CD8-positive, alpha-beta memory T cell (primary cell): ENCODE measurements around the gene NOM1. TPM values are rescaled to one million over a fixed set of nuclear protein-coding genes. Genes with fewer than 3 reads are reported as not detected.

Source experiments
- CTCF ChIA-PET: fragments of 350-600 bp; sonication (Branson Sonifier 250); formaldehyde crosslinking; loops from one replicate; lab custom pipeline; 2021; ENCODE audit warnings: antibody characterized with exemption; lab: Charles Lee
- POLR2A ChIA-PET: fragments of 350-600 bp; sonication (Branson Sonifier 250); formaldehyde crosslinking; loops from one replicate; lab custom pipeline; 2021; ENCODE audit warnings: antibody characterized with exemption; lab: Charles Lee
- DNase-seq, 5 donors: peaks; one replicate each; pipeline versions ENCODE4 v3.0.0 to v3.0.0-alpha.2; 2020 to 2022; ENCODE audit warnings: mixed read lengths in 1 of 5
- H3K27ac ChIP-seq: one replicate; pipeline ENCODE4 v1.7.0; 2013; ENCODE audit warnings: low read depth, mild to moderate bottlenecking, low read length, moderate library complexity
- H3K27me3 ChIP-seq: 2 replicates; pipeline ENCODE4 v1.7.0; 2013; ENCODE audit warnings: low read length, mild to moderate bottlenecking; ENCODE audit not compliant: insufficient read depth, poor library complexity, severe bottlenecking
- H3K36me3 ChIP-seq: 2 replicates; pipeline ENCODE4 v1.7.0; 2013; ENCODE audit warnings: mild to moderate bottlenecking, low read length, moderate library complexity; ENCODE audit not compliant: insufficient read depth
- H3K4me1 ChIP-seq: 2 replicates; pipeline ENCODE4 v1.7.0; 2013; ENCODE audit warnings: mild to moderate bottlenecking, low read length, moderate library complexity; ENCODE audit not compliant: insufficient read depth
- H3K4me3 ChIP-seq: 2 replicates; pipeline ENCODE4 v1.7.0; 2013; ENCODE audit warnings: mild to moderate bottlenecking, low read length
- H3K9me3 ChIP-seq: 2 replicates; pipeline ENCODE4 v1.7.0; 2013; ENCODE audit warnings: mild to moderate bottlenecking, low read length
- H3K27ac Mint-ChIP-seq, 8 donors: one replicate each; pipeline ENCODE4 v1.8.0; 2020 to 2021; ENCODE audit warnings: mixed read lengths in 8 of 8, mild to moderate bottlenecking in 6 of 8, inconsistent platforms in 3 of 8, moderate library complexity in 3 of 8
- H3K27me3 Mint-ChIP-seq, 2 donors: one replicate each; pipeline ENCODE4 v1.8.0; 2020 to 2021; ENCODE audit warnings: mixed read lengths in 2 of 2, mild to moderate bottlenecking in 1 of 2, moderate library complexity in 1 of 2
- H3K36me3 Mint-ChIP-seq, 3 donors: one replicate each; pipeline ENCODE4 v1.8.0; 2020 to 2021; ENCODE audit warnings: mixed read lengths in 3 of 3, inconsistent platforms in 1 of 3, mild to moderate bottlenecking in 1 of 3
- H3K4me1 Mint-ChIP-seq, 3 donors: one replicate each; pipeline ENCODE4 v1.8.0; 2020 to 2021; ENCODE audit warnings: mixed read lengths in 3 of 3, inconsistent platforms in 1 of 3, mild to moderate bottlenecking in 1 of 3
- H3K4me3 Mint-ChIP-seq, 7 donors: one replicate each; pipeline ENCODE4 v1.8.0; 2020 to 2021; ENCODE audit warnings: mixed read lengths in 7 of 7, mild to moderate bottlenecking in 6 of 7, moderate library complexity in 4 of 7, inconsistent platforms in 2 of 7
- H3K9me3 Mint-ChIP-seq, 5 donors: one replicate each; pipeline ENCODE4 v1.8.0; 2020 to 2022; ENCODE audit warnings: mixed read lengths in 5 of 5, mild to moderate bottlenecking in 3 of 5, moderate library complexity in 2 of 5, inconsistent platforms in 1 of 5
- polyA plus RNA-seq: library from polyadenylated mRNA; unstranded; fragments of 300-500 nt; fragmentation: Illumina TruSeq; gene quantifications from one replicate; pipeline ENCODE4 v1.2.3, GENCODE V29; 2021
- total RNA-seq, 2 experiments: library from RNA; stranded (reverse); gene quantifications; one replicate each; pipeline ENCODE4 v1.2.3, GENCODE V29; 2021

Gene NOM1
- total and polyA plus RNA-seq, 3 experiments from 2014 or later = 9.8 to 34.3 (median 34.2) TPM

DNA sequence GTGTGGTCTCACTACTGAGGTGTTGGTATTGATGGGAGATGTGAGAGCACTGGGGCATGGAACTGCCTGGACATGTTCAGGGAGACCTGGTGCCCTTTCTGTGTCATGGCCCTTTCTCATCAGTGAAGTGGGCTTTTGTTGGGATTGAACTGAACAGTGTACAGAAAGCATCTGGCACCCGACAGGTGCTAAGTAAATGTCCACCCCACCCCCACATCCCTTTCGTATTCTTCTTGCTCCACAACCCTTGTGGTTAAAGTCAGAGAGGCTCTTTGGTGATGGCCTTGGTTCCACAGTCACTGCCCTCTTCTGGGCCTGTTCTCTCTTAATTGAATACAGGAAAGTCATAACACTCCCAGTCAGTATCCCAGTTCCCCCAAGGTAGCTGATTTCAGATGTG is 5.4 kb downstream of the NOM1 start:
- no peaks in the 10 kb centered on the region for H3K27me3 Mint-ChIP-seq
- H3K4me3 Mint-ChIP-seq = peak overlapping the region in 1 of 7 donors; percentile 54
- H3K27ac Mint-ChIP-seq = no peak overlapping the region
- DNase-seq = no peak
- POLR2A ChIA-PET = no interaction called here
- H3K9me3 Mint-ChIP-seq = no peaks in the 10 kb centered on the region
- H3K27ac ChIP-seq = no peak overlapping the region
- no peak overlapping the region for H3K4me3 ChIP-seq
- no peaks in the 10 kb centered on the region for H3K27me3 ChIP-seq
- H3K9me3 ChIP-seq = no peaks in the 10 kb centered on the region
- peaks cover 0 to 71% (median 27%) of the 10 kb centered on the region in 3 donors for H3K36me3 Mint-ChIP-seq
- peaks cover 26 to 42% (median 27%) of the 10 kb centered on the region in 3 donors for H3K4me1 Mint-ChIP-seq
- CTCF ChIA-PET = no interaction called here
- peaks cover 39% of the 10 kb centered on the region for H3K36me3 ChIP-seq
- peaks cover 21% of the 10 kb centered on the region for H3K4me1 ChIP-seq

GRCh38 chr7:156956727-156957126 is 7.2 kb downstream of the NOM1 start:
- H3K4me1 ChIP-seq = peaks cover 4% of the 10 kb centered on the region
- Mint-ChIP-seq H3K4me3 (no peak overlapping the region), H3K36me3 (peaks cover 6 to 86% (median 41%) of the 10 kb centered on the region in 3 donors), H3K27ac (no peak overlapping the region), H3K27me3 (no peaks in the 10 kb centered on the region), H3K9me3 (no peaks in the 10 kb centered on the region), H3K4me1 (peaks cover 9 to 24% (median 14%) of the 10 kb centered on the region in 3 donors)
- H3K4me3 ChIP-seq = no peak overlapping the region
- POLR2A ChIA-PET = no interaction called here
- H3K27ac ChIP-seq = no peak overlapping the region
- no peak for DNase-seq
- CTCF ChIA-PET = no interaction called here
- no peaks in the 10 kb centered on the region for H3K27me3 ChIP-seq
- H3K9me3 ChIP-seq = no peaks in the 10 kb centered on the region
- H3K36me3 ChIP-seq = peaks cover 54% of the 10 kb centered on the region

DNA sequence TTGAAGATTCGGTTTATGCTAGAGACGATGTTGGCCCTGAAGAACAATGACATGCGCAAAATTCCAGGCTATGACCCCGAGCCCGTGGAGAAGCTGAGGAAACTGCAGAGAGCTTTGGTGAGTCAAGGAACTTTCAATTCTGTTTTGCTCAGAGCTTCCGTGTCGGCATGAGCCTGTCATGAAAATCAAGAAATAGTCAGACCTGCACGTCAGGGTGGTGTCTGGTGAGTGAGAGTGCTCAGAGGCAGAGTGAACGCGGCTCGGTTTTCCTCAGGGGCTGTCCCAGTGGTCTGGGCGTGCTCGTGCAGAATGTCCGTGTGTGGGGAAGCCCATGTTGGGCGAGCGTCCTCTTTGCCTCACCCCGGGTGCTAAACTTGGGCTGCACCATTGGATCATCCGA is 12.6 kb downstream of the NOM1 start:
- no peaks in the 10 kb centered on the region for H3K4me1 ChIP-seq
- H3K27me3 Mint-ChIP-seq = no peaks in the 10 kb centered on the region
- H3K27me3 ChIP-seq = no peaks in the 10 kb centered on the region
- no peak overlapping the region for H3K4me3 Mint-ChIP-seq
- H3K9me3 ChIP-seq = no peaks in the 10 kb centered on the region
- no peaks in the 10 kb centered on the region for H3K9me3 Mint-ChIP-seq
- ChIA-PET POLR2A (no interaction called here), CTCF (no interaction called here)
- H3K36me3 Mint-ChIP-seq = peaks cover 14 to 91% (median 46%) of the 10 kb centered on the region in 3 donors
- H3K4me3 ChIP-seq = no peak overlapping the region
- peaks cover 61% of the 10 kb centered on the region for H3K36me3 ChIP-seq
- peaks cover 0 to 2% (median 0%) of the 10 kb centered on the region in 3 donors for H3K4me1 Mint-ChIP-seq
- no peak overlapping the region for H3K27ac ChIP-seq
- no peak for DNase-seq
- H3K27ac Mint-ChIP-seq = no peak overlapping the region

DNA sequence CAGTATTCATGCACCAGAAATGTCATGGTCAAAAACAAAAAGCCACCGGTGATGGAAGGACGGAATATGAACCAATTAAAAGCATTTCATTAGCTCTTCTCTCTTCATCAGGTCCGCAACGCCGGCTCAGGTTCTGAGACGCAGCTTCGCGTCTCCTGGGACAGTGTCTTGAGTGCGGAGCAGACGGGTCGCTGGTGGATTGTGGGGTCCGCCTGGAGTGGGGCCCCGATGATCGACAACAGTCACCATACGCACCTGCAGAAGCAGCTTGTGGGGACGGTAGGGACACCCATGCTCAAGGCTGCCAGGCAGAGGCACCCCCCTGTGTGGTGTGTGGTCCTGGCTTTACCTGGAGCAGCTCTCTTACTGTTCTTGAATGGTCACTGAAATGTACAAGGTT is 13.4 kb downstream of the NOM1 start:
- Mint-ChIP-seq H3K4me1 (peaks cover 0 to 2% (median 0%) of the 10 kb centered on the region in 3 donors), H3K36me3 (peaks cover 14 to 95% (median 48%) of the 10 kb centered on the region in 3 donors), H3K27ac (no peak overlapping the region), H3K9me3 (no peaks in the 10 kb centered on the region), H3K4me3 (no peak overlapping the region), H3K27me3 (no peaks in the 10 kb centered on the region)
- Histone ChIP-seq H3K9me3 (no peaks in the 10 kb centered on the region), H3K4me1 (no peaks in the 10 kb centered on the region), H3K27ac (no peak overlapping the region), H3K36me3 (peaks cover 61% of the 10 kb centered on the region), H3K4me3 (no peak overlapping the region), H3K27me3 (no peaks in the 10 kb centered on the region)
- DNase-seq = no peak
- ChIA-PET CTCF (no interaction called here), POLR2A (no interaction called here)

GRCh38 chr7:156963472-156963871 is 14.0 kb downstream of the NOM1 start:
- H3K36me3 ChIP-seq = peaks cover 60% of the 10 kb centered on the region
- no peak for DNase-seq
- no peak overlapping the region for H3K27ac Mint-ChIP-seq
- ChIA-PET POLR2A (no interaction called here), CTCF (no interaction called here)
- H3K4me3 ChIP-seq = no peak overlapping the region
- H3K4me3 Mint-ChIP-seq = no peak overlapping the region
- no peaks in the 10 kb centered on the region for H3K27me3 ChIP-seq
- H3K36me3 Mint-ChIP-seq = peaks cover 14 to 95% (median 45%) of the 10 kb centered on the region in 3 donors
- H3K27me3 Mint-ChIP-seq = no peaks in the 10 kb centered on the region
- no peaks in the 10 kb centered on the region for H3K4me1 ChIP-seq
- no peaks in the 10 kb centered on the region for H3K9me3 ChIP-seq
- no peak overlapping the region for H3K27ac ChIP-seq
- H3K4me1 Mint-ChIP-seq = peaks cover 0 to 2% (median 0%) of the 10 kb centered on the region in 3 donors
- no peaks in the 10 kb centered on the region for H3K9me3 Mint-ChIP-seq

GRCh38 chr7:156964971-156965370 is 15.5 kb downstream of the NOM1 start:
- H3K9me3 ChIP-seq = no peaks in the 10 kb centered on the region
- no peaks in the 10 kb centered on the region for H3K4me1 ChIP-seq
- ChIA-PET POLR2A (no interaction called here), CTCF (interaction anchor here (0.8 to 1.0 kb wide), 2 partner anchors 90 to 192 kb away, joined by 3 read pairs; no protein-coding TSS in a partner anchor)
- H3K36me3 ChIP-seq = peaks cover 50% of the 10 kb centered on the region
- H3K4me3 ChIP-seq = no peak overlapping the region
- Mint-ChIP-seq H3K4me3 (no peak overlapping the region), H3K9me3 (no peaks in the 10 kb centered on the region), H3K36me3 (peaks cover 14 to 93% (median 43%) of the 10 kb centered on the region in 3 donors), H3K27ac (no peak overlapping the region), H3K27me3 (no peaks in the 10 kb centered on the region), H3K4me1 (peaks cover 0 to 2% (median 0%) of the 10 kb centered on the region in 3 donors)
- DNase-seq = no peak
- H3K27ac ChIP-seq = no peak overlapping the region
- H3K27me3 ChIP-seq = no peaks in the 10 kb centered on the region

DNA sequence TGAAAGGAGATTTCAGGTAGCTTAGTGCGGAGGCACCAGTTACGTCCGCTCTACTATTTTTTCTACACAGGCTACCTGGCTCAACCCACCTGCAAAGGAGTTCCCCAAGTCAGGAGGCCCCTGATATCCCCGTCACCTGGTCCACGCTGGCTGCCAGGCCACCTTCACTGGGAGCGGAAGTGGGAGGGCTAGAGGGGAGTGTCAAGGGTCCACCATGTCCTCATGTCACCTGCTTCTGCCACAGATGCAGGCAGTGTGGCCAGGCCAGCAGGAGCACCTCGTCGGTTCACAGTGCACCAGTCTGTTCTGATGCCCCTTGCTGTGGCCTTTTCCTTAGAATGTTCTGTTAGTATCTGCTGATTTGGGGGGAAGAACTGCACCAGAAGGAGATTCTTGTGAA is 16.9 kb downstream of the NOM1 start:
- Histone ChIP-seq H3K36me3 (peaks cover 37% of the 10 kb centered on the region), H3K4me1 (no peaks in the 10 kb centered on the region), H3K4me3 (no peak overlapping the region), H3K27ac (no peak overlapping the region), H3K9me3 (no peaks in the 10 kb centered on the region), H3K27me3 (no peaks in the 10 kb centered on the region)
- no peak for DNase-seq
- Mint-ChIP-seq H3K27me3 (no peaks in the 10 kb centered on the region), H3K36me3 (peaks cover 11 to 87% (median 32%) of the 10 kb centered on the region in 3 donors), H3K4me3 (no peak overlapping the region), H3K4me1 (no peaks in the 10 kb centered on the region), H3K9me3 (no peaks in the 10 kb centered on the region), H3K27ac (no peak overlapping the region)
- CTCF ChIA-PET = no interaction called here
- POLR2A ChIA-PET = interaction anchor here (0.6 kb wide), 1 partner anchor 350 kb away, joined by 6 read pairs; no protein-coding TSS in a partner anchor

DNA sequence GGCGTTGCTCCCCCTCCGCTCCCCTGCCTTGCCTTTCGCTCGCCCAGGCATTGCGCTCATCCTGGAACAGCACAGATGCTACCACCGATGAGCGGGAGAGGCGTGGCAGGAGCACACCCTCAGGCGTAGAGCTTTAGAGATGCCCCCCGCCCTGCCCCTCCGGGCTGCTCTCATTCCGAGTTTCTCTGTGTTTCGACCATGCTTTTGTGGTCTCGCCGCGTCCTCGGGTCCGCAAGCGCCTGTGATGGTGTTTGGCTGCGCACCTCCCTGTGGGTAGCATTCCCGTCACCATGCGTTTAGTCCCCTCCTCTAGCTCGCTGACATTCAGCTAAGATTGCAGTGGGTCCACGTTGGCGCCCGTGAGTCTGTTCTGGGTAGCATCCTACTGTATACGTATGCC is 18.7 kb downstream of the NOM1 start:
- H3K27me3 ChIP-seq = no peaks in the 10 kb centered on the region
- Mint-ChIP-seq H3K9me3 (no peaks in the 10 kb centered on the region), H3K27me3 (no peaks in the 10 kb centered on the region), H3K4me3 (no peak overlapping the region), H3K36me3 (peaks cover 3 to 76% (median 24%) of the 10 kb centered on the region in 3 donors), H3K27ac (no peak overlapping the region), H3K4me1 (no peaks in the 10 kb centered on the region)
- CTCF ChIA-PET = no interaction called here
- no peak overlapping the region for H3K4me3 ChIP-seq
- peaks cover 27% of the 10 kb centered on the region for H3K36me3 ChIP-seq
- no peak overlapping the region for H3K27ac ChIP-seq
- POLR2A ChIA-PET = no interaction called here
- H3K4me1 ChIP-seq = no peaks in the 10 kb centered on the region
- DNase-seq = no peak
- no peaks in the 10 kb centered on the region for H3K9me3 ChIP-seq
